T-helper 17 cell (primary cell): ENCODE results near the gene SCIN. TPM values are rescaled to one million over a fixed set of nuclear protein-coding genes. Genes with fewer than 3 reads are reported as not detected.
"Not testable (repeated sequence)": the region's sequence is repeated elsewhere in the genome, so short reads cannot be mapped to it uniquely, and the experiment has no call there.

Experiments used
- ATAC-seq: fragments of 150-1000 bp; cut with Tn5 transposase; 2 replicates; pipeline ENCODE4 v1.10.0; 2021; ENCODE audit warnings: mild to moderate bottlenecking, moderate library complexity
- DNase-seq, 3 donors: peaks; one replicate each; pipeline versions ENCODE4 v3.0.0 to v3.0.0-alpha.2; 2020 to 2021
- H3K9me3 ChIP-seq: one replicate; pipeline ENCODE4 v1.7.0; 2013; ENCODE audit warnings: low read length, mild to moderate bottlenecking; ENCODE audit not compliant: control insufficient read depth, poor library complexity, severe bottlenecking
- H3K27ac Mint-ChIP-seq: one replicate; pipeline ENCODE4 v1.8.0; 2022; ENCODE audit warnings: mild to moderate bottlenecking, moderate library complexity, mixed read lengths
- H3K27me3 Mint-ChIP-seq: one replicate; pipeline ENCODE4 v1.8.0; 2022; ENCODE audit warnings: mixed read lengths
- H3K36me3 Mint-ChIP-seq: one replicate; pipeline ENCODE4 v1.8.0; 2022; ENCODE audit warnings: low read depth, mixed read lengths
- H3K4me1 Mint-ChIP-seq: one replicate; pipeline ENCODE4 v1.8.0; 2022; ENCODE audit warnings: mild to moderate bottlenecking, mixed read lengths
- H3K4me3 Mint-ChIP-seq: one replicate; pipeline ENCODE4 v1.8.0; 2022; ENCODE audit warnings: mild to moderate bottlenecking, moderate library complexity, mixed read lengths
- total RNA-seq, 4 donors: library from RNA in 2 of 4; stranded (reverse) in 2 of 4; gene quantifications; one replicate each; pipeline ENCODE4 v1.2.3 and lab custom pipeline; 2022 to 2026

The SCIN gene
- total RNA-seq, 2 donors from 2014 or later: 0.15 TPM; not detected in 1

DNA sequence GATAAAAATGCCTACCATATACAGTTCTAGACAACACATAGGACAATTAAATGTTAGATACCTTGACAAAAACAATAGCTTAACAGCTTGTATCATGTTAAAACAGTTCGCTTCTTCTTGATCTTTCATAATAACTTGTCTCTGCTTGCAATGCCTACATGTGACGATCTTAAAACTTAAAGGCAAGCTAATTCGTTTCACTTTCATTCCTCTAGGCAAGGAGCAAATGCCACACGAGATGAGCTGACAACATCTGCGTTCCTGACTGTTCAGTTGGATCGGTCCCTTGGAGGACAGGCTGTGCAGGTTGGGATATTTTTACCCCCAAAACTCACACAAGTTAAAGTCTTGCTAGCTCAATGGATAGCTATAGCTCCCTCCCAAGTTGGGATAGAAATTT, 65.3 kb downstream of the SCIN start:
- no peaks in the 10 kb centered on the region for H3K9me3 ChIP-seq
- Mint-ChIP-seq H3K4me3 (peak overlapping the region; percentile 81), H3K4me1 (peaks cover 27% of the 10 kb centered on the region), H3K36me3 (peaks cover 4% of the 10 kb centered on the region), H3K27ac (peak overlapping the region; percentile 72), H3K27me3 (peaks cover 19% of the 10 kb centered on the region)
- ATAC-seq (peak; percentile 67), DNase-seq (no peak)

DNA sequence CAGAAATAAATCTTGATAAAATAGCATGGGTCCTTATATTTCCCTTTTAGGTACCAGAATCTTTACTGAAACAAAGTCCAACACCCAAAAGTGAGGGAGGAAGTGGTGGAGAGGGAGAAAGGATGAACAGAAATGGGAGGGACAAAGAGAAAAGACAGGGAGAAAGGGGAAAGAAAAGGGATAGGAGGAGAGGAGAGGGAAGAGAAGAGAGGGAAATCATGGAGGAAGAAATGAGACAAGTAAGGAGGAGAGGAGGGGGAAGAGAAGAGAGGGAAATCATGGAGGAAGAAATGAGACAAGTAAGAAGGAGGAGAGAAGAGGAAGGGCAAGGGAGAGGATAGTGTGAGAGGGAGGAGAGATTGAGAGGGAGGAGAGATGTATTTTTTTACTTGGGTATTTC, 66.8 kb downstream of the SCIN start:
- ATAC-seq: no peak
- H3K4me3 Mint-ChIP-seq: peak overlapping the region; percentile 58

DNA sequence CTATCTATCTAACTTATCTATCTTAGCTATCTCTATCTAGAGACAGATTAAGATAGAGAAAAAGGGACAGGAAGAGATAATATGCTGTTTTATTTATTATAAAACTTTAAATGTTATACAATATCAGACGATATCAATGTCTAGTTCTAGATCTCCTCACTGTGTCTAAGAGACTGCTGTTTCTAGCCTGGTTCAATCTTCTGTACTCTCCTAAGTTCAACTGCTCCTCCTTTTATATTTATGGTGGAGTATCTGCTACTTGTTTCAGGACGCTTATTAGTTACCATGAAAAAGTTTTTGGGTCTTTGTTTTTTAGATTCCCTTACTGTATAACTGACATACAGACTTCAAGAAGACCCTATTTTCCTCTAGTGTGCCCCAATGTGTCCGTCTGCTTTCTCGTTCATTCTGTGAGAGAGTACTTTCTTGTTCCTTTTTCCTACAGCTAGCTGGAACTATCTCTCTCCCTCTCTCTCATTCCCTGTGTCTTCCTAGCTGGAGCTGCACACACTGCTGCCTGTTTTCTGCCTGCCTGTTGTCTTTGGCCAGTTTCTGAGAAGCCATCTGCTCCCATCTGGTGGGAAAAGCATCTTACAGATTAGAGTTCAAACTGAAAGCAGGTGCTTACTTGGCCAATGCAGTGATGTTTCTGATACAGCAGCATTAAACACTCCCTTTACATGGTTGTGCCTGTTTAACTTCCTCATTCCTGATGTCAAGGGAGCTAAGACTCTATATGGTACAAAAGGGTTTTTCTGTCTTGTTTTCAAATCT, 67.5 kb downstream of the SCIN start:
- no peaks in the 10 kb centered on the region for H3K36me3 Mint-ChIP-seq
- peak overlapping the region; percentile 76 for H3K4me3 Mint-ChIP-seq
- H3K27me3 Mint-ChIP-seq: peaks cover 10% of the 10 kb centered on the region
- H3K9me3 ChIP-seq: no peaks in the 10 kb centered on the region
- peaks cover 21% of the 10 kb centered on the region for H3K4me1 Mint-ChIP-seq
- H3K27ac Mint-ChIP-seq: peak overlapping the region; percentile 94
- DNase-seq (no peak), ATAC-seq (peak; percentile 61)

More for the DNA sequence above, 66.8 kb downstream of the SCIN start:
- peaks cover 16% of the 10 kb centered on the region for H3K27me3 Mint-ChIP-seq
- DNase-seq: no peak
- peak overlapping the region; percentile 94 for H3K27ac Mint-ChIP-seq
- H3K4me1 Mint-ChIP-seq: peaks cover 27% of the 10 kb centered on the region
- no peaks in the 10 kb centered on the region for H3K9me3 ChIP-seq
- peaks cover 1% of the 10 kb centered on the region for H3K36me3 Mint-ChIP-seq

DNA sequence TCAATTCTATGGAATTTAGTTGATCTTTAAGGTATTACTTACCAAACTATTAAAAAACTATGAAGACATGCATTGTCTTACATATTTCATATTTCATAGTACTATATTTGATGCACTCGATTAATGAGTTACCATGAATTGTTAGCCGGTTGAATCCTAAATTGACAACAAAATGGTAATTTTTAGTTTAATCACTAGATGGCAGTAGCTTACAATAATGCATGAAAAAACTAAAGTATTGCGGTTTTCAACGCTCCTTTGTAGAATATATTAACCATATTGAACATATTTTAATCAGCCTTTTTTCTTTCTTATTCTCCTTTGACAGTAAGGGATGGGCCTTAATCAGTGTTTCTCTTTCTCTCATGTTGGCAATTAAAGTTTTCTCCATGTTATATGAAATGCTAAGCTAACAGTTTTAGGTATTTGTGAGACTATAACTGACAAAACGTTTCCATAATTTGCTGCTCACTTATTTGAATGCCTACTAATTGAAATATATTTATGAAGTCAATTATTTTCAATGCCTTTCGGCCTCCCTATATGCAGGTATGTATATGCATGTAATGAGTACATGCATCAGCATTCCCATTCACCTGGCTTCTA, 68.4 kb downstream of the SCIN start:
- Mint-ChIP-seq H3K4me1 (peaks cover 19% of the 10 kb centered on the region), H3K4me3 (no peak overlapping the region), H3K27me3 (peaks cover 5% of the 10 kb centered on the region), H3K27ac (peak overlapping the region; percentile 94), H3K36me3 (no peaks in the 10 kb centered on the region)
- DNase-seq (no peak), ATAC-seq (peak; percentile 69)
- no peaks in the 10 kb centered on the region for H3K9me3 ChIP-seq

GRCh38 chr7:12640299-12641096, 70.0 kb downstream of the SCIN start:
- peaks cover 19% of the 10 kb centered on the region for H3K4me1 Mint-ChIP-seq
- ATAC-seq: no peak
- H3K4me3 Mint-ChIP-seq: no peak overlapping the region
- H3K27me3 Mint-ChIP-seq: peaks cover 5% of the 10 kb centered on the region
- H3K36me3 Mint-ChIP-seq: no peaks in the 10 kb centered on the region
- no peak for DNase-seq
- H3K27ac Mint-ChIP-seq: no peak overlapping the region
- H3K9me3 ChIP-seq: no peaks in the 10 kb centered on the region

DNA sequence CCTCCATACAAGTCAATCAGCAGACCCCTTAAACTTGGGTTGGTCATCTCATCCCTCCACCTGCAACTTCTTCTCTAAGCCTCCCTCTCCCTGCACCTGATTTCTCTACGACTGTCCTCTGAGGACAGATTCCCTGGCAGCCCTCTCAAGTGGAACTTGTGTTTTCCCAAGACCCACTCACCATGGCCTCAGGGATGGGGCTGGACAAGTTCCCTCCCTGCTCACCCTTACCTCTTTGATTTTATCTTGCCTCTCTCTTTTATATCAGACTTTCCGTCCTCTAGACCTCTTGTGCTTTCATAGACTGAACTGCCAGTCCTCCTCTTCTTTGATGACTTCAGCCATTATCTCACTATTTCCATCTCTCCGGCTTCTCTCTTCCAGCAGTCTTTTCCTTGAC, 70.7 kb downstream of the SCIN start:
- H3K9me3 ChIP-seq: no peaks in the 10 kb centered on the region
- no peak overlapping the region for H3K27ac Mint-ChIP-seq
- DNase-seq: no peak
- H3K4me1 Mint-ChIP-seq: peaks cover 16% of the 10 kb centered on the region
- no peak overlapping the region for H3K4me3 Mint-ChIP-seq
- peaks cover 5% of the 10 kb centered on the region for H3K27me3 Mint-ChIP-seq
- H3K36me3 Mint-ChIP-seq: no peaks in the 10 kb centered on the region
- no peak for ATAC-seq

DNA sequence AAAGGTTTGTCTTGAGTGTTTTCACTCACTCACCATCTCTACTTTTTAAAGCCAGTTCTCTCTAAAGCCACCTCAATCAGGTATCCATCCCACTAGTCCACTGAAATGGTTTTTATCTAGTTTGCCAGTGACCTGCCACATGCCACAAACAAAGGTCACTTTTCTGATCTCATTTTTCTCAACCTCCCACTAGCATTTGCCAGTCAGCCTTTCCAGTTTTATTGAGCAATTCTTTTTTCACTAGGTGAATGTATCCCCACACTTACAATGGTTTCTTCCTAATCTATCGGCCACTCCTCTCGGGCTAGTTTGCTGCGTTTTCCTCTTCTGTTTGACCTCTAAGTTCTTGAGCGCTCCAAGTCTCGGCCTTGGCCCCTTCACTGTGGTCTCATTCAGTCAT, 72.0 kb downstream of the SCIN start:
- no peak for ATAC-seq
- H3K27me3 Mint-ChIP-seq: peaks cover 5% of the 10 kb centered on the region

GRCh38 chr7:12643001-12643643, 72.6 kb downstream of the SCIN start:
- no peak for ATAC-seq
- Mint-ChIP-seq H3K27me3 (peaks cover 5% of the 10 kb centered on the region), H3K27ac (no peak overlapping the region), H3K36me3 (no peaks in the 10 kb centered on the region), H3K4me1 (peaks cover 4% of the 10 kb centered on the region), H3K4me3 (no peak overlapping the region)
- DNase-seq: no peak
- no peaks in the 10 kb centered on the region for H3K9me3 ChIP-seq

More for the DNA sequence above, 72.0 kb downstream of the SCIN start:
- no peaks in the 10 kb centered on the region for H3K36me3 Mint-ChIP-seq
- H3K4me3 Mint-ChIP-seq: no peak overlapping the region
- H3K9me3 ChIP-seq: no peaks in the 10 kb centered on the region
- peaks cover 7% of the 10 kb centered on the region for H3K4me1 Mint-ChIP-seq
- H3K27ac Mint-ChIP-seq: no peak overlapping the region
- DNase-seq: no peak

DNA sequence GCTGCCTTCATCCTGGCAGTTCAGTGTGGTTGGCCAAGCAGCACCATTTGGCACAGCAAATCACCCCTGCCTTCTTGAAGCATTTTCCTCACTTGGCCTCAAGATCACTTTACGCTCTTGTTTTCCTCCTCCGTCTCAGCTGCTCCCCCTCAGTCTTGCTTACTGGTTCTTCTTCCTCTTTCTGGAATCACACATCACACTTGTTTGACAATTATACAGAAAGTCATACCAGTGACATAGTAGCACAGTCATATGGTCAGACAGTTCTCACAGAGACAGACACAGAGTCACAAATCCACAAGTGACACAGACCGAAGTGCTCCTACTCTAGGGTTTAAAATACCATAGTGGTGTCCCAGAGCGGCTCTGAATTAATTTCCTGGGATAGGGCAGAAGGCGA, 73.1 kb downstream of the SCIN start:
- H3K36me3 Mint-ChIP-seq: no peaks in the 10 kb centered on the region
- no peaks in the 10 kb centered on the region for H3K4me1 Mint-ChIP-seq

GRCh38 chr7:12645212-12645611, 74.7 kb downstream of the SCIN start:
- H3K4me3 Mint-ChIP-seq, H3K36me3 Mint-ChIP-seq: not testable (repeated sequence)

More for the DNA sequence above, 73.1 kb downstream of the SCIN start:
- peaks cover 5% of the 10 kb centered on the region for H3K27me3 Mint-ChIP-seq
- DNase-seq: no peak
- peak; percentile 33 for ATAC-seq
- H3K27ac Mint-ChIP-seq: no peak overlapping the region
- H3K9me3 ChIP-seq: no peaks in the 10 kb centered on the region
- H3K4me3 Mint-ChIP-seq: no peak overlapping the region

DNA sequence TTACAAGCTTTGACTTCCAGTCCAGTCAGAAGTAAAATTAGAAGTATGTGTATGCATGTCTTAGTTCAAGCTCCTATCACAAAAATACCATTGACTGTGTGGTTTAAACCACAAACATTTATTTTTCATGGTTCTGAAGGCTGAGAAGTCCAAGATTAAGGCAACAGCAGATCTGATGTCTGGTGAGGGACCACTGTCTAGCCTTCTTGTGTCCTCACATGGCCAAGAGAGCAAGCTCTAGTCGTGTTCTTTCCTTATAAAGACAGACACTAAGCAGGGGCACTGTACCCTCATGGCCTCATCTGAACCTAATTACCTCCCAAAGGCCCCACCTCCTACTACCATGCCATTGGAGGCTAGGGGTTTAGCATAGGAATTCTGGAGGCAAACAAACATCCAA, 75.6 kb downstream of the SCIN start:
- Mint-ChIP-seq H3K36me3 (no peaks in the 10 kb centered on the region), H3K27ac (no peak overlapping the region), H3K4me1 (no peaks in the 10 kb centered on the region), H3K4me3 (no peak overlapping the region), H3K27me3 (no peaks in the 10 kb centered on the region)
- DNase-seq: no peak
- no peaks in the 10 kb centered on the region for H3K9me3 ChIP-seq
- ATAC-seq: no peak

More at GRCh38 chr7:12645212-12645611, 74.7 kb downstream of the SCIN start:
- H3K4me1 Mint-ChIP-seq, DNase-seq, H3K9me3 ChIP-seq, H3K27ac Mint-ChIP-seq, H3K27me3 Mint-ChIP-seq, ATAC-seq: not testable (repeated sequence)

DNA sequence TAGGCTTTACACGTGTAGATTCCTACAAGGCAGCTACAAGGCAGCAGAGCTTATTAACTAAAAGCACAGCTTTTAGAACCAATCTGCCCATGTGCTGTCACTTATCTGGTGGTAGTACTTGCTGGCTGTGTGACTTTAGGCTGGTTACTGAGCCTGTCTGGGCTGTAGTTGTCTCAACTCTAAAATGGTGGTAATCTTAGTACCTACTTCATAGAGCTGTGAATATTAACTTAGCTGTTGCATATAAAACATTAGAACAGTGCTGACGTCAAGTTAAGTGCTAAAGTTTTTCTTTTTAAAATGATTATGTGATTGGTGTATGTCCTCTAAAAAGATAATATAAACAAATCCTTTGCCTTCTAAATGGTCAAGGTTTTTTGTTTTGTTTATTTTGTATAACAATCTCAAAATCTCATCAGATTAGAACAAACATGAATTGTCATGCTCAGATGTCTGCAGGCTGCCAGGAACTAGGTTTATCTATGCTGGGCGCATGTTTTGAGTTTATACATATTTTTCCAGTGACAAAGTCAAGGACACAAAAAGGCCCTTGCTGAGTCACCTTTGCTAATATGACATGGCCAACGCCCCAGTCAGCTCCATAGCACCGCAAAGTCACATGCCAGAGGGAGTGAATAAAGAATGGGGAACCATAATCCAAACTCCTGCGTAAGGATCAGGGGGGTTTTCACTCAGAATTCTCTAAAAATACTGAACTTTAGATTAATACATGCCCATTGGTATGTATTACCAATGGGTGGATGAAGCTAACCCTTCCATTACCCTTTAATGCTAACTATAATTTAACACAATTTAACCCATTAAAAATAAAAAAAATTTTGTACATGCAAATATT, 77.1 kb downstream of the SCIN start:
- Mint-ChIP-seq H3K4me1 (no peaks in the 10 kb centered on the region), H3K27me3 (no peaks in the 10 kb centered on the region), H3K36me3 (no peaks in the 10 kb centered on the region), H3K4me3 (no peak overlapping the region), H3K27ac (no peak overlapping the region)
- no peak for DNase-seq
- no peaks in the 10 kb centered on the region for H3K9me3 ChIP-seq
- ATAC-seq: no peak
